Neuronal stem cell (in vitro differentiated cells): ENCODE results near the gene C1orf216.

Source experiments
- DNase-seq: peaks from one replicate; pipeline ENCODE4 v3.0.0-alpha.2; 2013; ENCODE audit warnings: low spot score
- H2AFZ ChIP-seq: one replicate; pipeline ENCODE4 v1.6.1; 2013; ENCODE audit warnings: mild to moderate bottlenecking, low read length, inconsistent platforms
- H2AK5ac ChIP-seq: 2 replicates; pipeline ENCODE4 v1.6.1; 2013; ENCODE audit warnings: low read depth, mild to moderate bottlenecking, inconsistent platforms, low read length, moderate library complexity, mixed read lengths
- H2BK120ac ChIP-seq: 2 replicates; pipeline ENCODE4 v1.6.1; 2013; ENCODE audit warnings: low read depth, mild to moderate bottlenecking, inconsistent platforms, low read length, moderate library complexity, mixed read lengths
- H2BK12ac ChIP-seq: one replicate; pipeline ENCODE4 v1.6.1; 2013; ENCODE audit warnings: low read length, inconsistent platforms
- H2BK15ac ChIP-seq: 2 replicates; pipeline ENCODE4 v1.6.1; 2013; ENCODE audit warnings: mild to moderate bottlenecking, low read length, inconsistent platforms, mixed read lengths
- H2BK5ac ChIP-seq: one replicate; pipeline ENCODE4 v1.6.1; 2013; ENCODE audit warnings: inconsistent platforms, mild to moderate bottlenecking, low read length, moderate library complexity
- H3K14ac ChIP-seq: one replicate; pipeline ENCODE4 v1.6.1; 2013; ENCODE audit warnings: low read length, inconsistent platforms
- H3K18ac ChIP-seq: 2 replicates; pipeline ENCODE4 v1.6.1; 2013; ENCODE audit warnings: low read length, inconsistent platforms
- H3K23ac ChIP-seq: 2 replicates; pipeline ENCODE4 v1.6.1; 2013; ENCODE audit warnings: low read depth, mild to moderate bottlenecking, mixed read lengths, low read length, inconsistent platforms; ENCODE audit not compliant: poor library complexity
- H3K27ac ChIP-seq: replicated peaks from 3 replicates; pipeline ENCODE4 v1.5.1; 2013; ENCODE audit warnings: low read length, inconsistent platforms
- H3K27me3 ChIP-seq, 3 experiments: 2 replicates each; pipeline ENCODE4 v1.6.1; 2013; ENCODE audit warnings: low read length in 3 of 3, mild to moderate bottlenecking in 2 of 3, inconsistent platforms in 1 of 3, low read depth in 1 of 3, mixed read lengths in 1 of 3, moderate library complexity in 1 of 3; ENCODE audit not compliant: control insufficient read depth in 3 of 3, insufficient read depth in 3 of 3
- H3K36me3 ChIP-seq, 2 donors: replicated peaks in 1 of 2; 2 replicates each; pipeline ENCODE4 v1.6.1; 2013; ENCODE audit warnings: low read length in 2 of 2; ENCODE audit not compliant: control insufficient read depth in 2 of 2, insufficient read depth in 2 of 2
- H3K4ac ChIP-seq: 2 replicates; pipeline ENCODE4 v1.6.1; 2013; ENCODE audit warnings: inconsistent platforms, mild to moderate bottlenecking, low read length, moderate library complexity
- H3K4me1 ChIP-seq, 2 donors: 1 replicate in 1 of 2; 2 replicates in 1 of 2; pipeline ENCODE4 v1.6.1; 2013; ENCODE audit warnings: low read length in 2 of 2, low read depth in 1 of 2; ENCODE audit not compliant: control insufficient read depth in 2 of 2, insufficient read depth in 1 of 2
- H3K4me2 ChIP-seq: one replicate; pipeline ENCODE4 v1.6.1; 2013; ENCODE audit warnings: mild to moderate bottlenecking, low read length, inconsistent platforms; ENCODE audit not compliant: insufficient read depth, poor library complexity, severe bottlenecking
- H3K4me3 ChIP-seq, 2 donors: 2 replicates each; pipeline ENCODE4 v1.5.1; 2013; ENCODE audit warnings: low read length in 2 of 2, mild to moderate bottlenecking in 2 of 2, inconsistent platforms in 1 of 2, moderate library complexity in 1 of 2
- H3K79me1 ChIP-seq: one replicate; pipeline ENCODE4 v1.6.1; 2013; ENCODE audit warnings: low read depth, mild to moderate bottlenecking, inconsistent platforms, low read length, moderate library complexity
- H3K9ac ChIP-seq: one replicate; pipeline ENCODE4 v1.6.1; 2013; ENCODE audit warnings: mild to moderate bottlenecking, low read depth, low read length, inconsistent platforms; ENCODE audit not compliant: poor library complexity
- H3K9me3 ChIP-seq, 2 donors: replicated peaks in 1 of 2; 2 replicates each; pipeline versions ENCODE3 to v1.6.1; 2013; ENCODE audit warnings: low read length in 2 of 2, mild to moderate bottlenecking in 2 of 2, inconsistent platforms in 1 of 2, low read depth in 1 of 2, mixed read lengths in 1 of 2, moderate library complexity in 1 of 2; ENCODE audit not compliant: control insufficient read depth in 2 of 2, insufficient read depth in 1 of 2
- H4K8ac ChIP-seq: one replicate; pipeline ENCODE4 v1.6.1; 2013; ENCODE audit warnings: low read depth, mild to moderate bottlenecking, inconsistent platforms, low read length, moderate library complexity
- H4K91ac ChIP-seq: one replicate; pipeline ENCODE4 v1.6.1; 2013; ENCODE audit warnings: low read length, low read depth, mild to moderate bottlenecking, inconsistent platforms; ENCODE audit not compliant: poor library complexity
- WGBS, 2 donors: extraction: QIAGEN DNeasy Blood & Tissue Kit; methylation state at CpG; one replicate each; pipeline ENCODE4 v1.1.7; 2013; ENCODE audit warnings: missing lambda C conversion rate in 2 of 2, mixed read lengths in 1 of 2; ENCODE audit not compliant: insufficient read length in 2 of 2, insufficient replicate concordance in 1 of 2; ENCODE audit errors: extremely low coverage in 2 of 2; 5-methylcytosine and 5-hydroxymethylcytosine counted together

C1orf216 gene

GRCh38 chr1:35756064-35756463 is 37.4 kb upstream of the C1orf216 start:
- Histone ChIP-seq H3K4me1 (no peaks in the 10 kb centered on the region), H3K18ac (no peak overlapping the region), H2BK15ac (no peak overlapping the region), H2AFZ (no peak overlapping the region), H4K8ac (no peak overlapping the region), H2BK12ac (no peak overlapping the region), H3K27me3 (no peaks in the 10 kb centered on the region), H3K4me2 (no peak overlapping the region), H3K9me3 (no peaks in the 10 kb centered on the region), H3K79me1 (no peaks in the 10 kb centered on the region), H3K23ac (no peak overlapping the region), H3K14ac (no peak overlapping the region), H3K27ac (no peak overlapping the region), H4K91ac (no peak overlapping the region), H3K9ac (no peak overlapping the region), H2AK5ac (no peak overlapping the region), H2BK120ac (no peak overlapping the region), H3K4ac (no peak overlapping the region), H3K4me3 (no peak overlapping the region), H3K36me3 (peaks cover 25 to 96% of the 10 kb centered on the region in 2 donors), H2BK5ac (no peak overlapping the region)
- no CpG with 5 or more reads among the region's 1 CpG for WGBS, 2 donors
- DNase-seq = no peak

DNA sequence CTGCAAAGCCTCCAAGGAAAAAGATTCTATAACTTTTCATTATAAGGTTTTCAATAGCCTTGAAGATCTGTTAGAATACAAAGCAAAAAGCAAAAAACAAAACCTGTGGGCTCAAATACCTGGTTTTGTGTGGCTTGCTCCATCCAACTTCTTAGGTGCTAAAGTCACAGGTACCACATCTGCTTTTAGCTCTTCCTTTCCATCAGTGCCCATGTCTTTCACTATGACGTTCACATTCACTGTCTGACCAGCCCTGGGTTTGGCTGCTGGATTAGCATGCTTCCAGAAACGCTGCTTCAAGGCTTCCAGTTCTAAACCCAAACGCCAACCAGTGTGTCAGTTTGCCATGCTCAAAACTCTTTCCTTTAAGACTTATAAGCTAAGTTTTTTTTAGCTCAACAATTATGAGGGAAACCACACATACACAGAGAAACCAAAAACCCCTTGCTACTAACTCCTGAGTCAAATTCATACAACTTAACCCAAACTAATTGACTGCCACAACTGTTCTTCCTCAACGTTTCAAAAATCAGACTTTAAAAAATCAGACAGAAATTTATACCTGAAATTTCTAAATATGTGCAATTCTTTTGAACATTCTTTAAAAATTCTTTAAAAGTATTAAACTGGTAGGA is 35.1 kb upstream of the C1orf216 start:
- Histone ChIP-seq H4K91ac (no peak overlapping the region), H3K9me3 (no peaks in the 10 kb centered on the region), H3K9ac (no peak overlapping the region), H3K4me1 (no peaks in the 10 kb centered on the region), H3K4ac (no peak overlapping the region), H4K8ac (no peak overlapping the region), H2BK120ac (no peak overlapping the region), H3K4me2 (no peak overlapping the region), H2BK5ac (no peak overlapping the region), H3K79me1 (no peaks in the 10 kb centered on the region), H3K14ac (no peak overlapping the region), H2AFZ (no peak overlapping the region), H3K27ac (no peak overlapping the region), H3K18ac (no peak overlapping the region), H3K23ac (no peak overlapping the region), H3K36me3 (peaks cover 19 to 94% of the 10 kb centered on the region in 2 donors), H3K4me3 (no peak overlapping the region), H3K27me3 (no peaks in the 10 kb centered on the region), H2AK5ac (no peak overlapping the region), H2BK15ac (no peak overlapping the region), H2BK12ac (no peak overlapping the region)
- no peak for DNase-seq
- no CpG with 5 or more reads among the region's 4 CpGs for WGBS, 2 donors

- H2BK12ac ChIP-seq = no peak overlapping the region
- no peak overlapping the region for H3K4ac ChIP-seq
- H4K8ac ChIP-seq = no peak overlapping the region
- H3K23ac ChIP-seq = no peak overlapping the region
- H2BK15ac ChIP-seq = no peak overlapping the region
- DNase-seq = no peak
- H2AFZ ChIP-seq = no peak overlapping the region
- no peak overlapping the region for H2AK5ac ChIP-seq
- H2BK120ac ChIP-seq = no peak overlapping the region
- H3K4me3 ChIP-seq = no peak overlapping the region
- no peak overlapping the region for H3K14ac ChIP-seq
- no peak overlapping the region for H3K4me2 ChIP-seq
- H3K4me1 ChIP-seq = no peaks in the 10 kb centered on the region
- no peak overlapping the region for H4K91ac ChIP-seq
- no peaks in the 10 kb centered on the region for H3K27me3 ChIP-seq
- no peak overlapping the region for H2BK5ac ChIP-seq
- no peak overlapping the region for H3K27ac ChIP-seq
- H3K9ac ChIP-seq = no peak overlapping the region
- peaks cover 26 to 95% of the 10 kb centered on the region in 2 donors for H3K36me3 ChIP-seq
- H3K18ac ChIP-seq = no peak overlapping the region
- no peaks in the 10 kb centered on the region for H3K79me1 ChIP-seq
- WGBS, 2 donors = no CpG with 5 or more reads among the region's 3 CpGs
- no peaks in the 10 kb centered on the region for H3K9me3 ChIP-seq
These were observed 29.6 kb upstream of the C1orf216 start for GRCh38 chr1:35748326-35748725.

GRCh38 chr1:35745124-35745730 is 26.5 kb upstream of the C1orf216 start:
- H3K23ac ChIP-seq = no peak overlapping the region

More at GRCh38 chr1:35745124-35745730, 26.5 kb upstream of the C1orf216 start:
- Histone ChIP-seq H3K36me3 (peaks cover 31 to 95% of the 10 kb centered on the region in 2 donors), H3K27ac (no peak overlapping the region), H3K9ac (no peak overlapping the region), H2AFZ (no peak overlapping the region), H2BK15ac (no peak overlapping the region), H2BK120ac (no peak overlapping the region), H3K4me2 (no peak overlapping the region), H2AK5ac (no peak overlapping the region), H3K18ac (no peak overlapping the region), H3K9me3 (no peaks in the 10 kb centered on the region), H3K4me3 (no peak overlapping the region), H3K4ac (no peak overlapping the region), H3K4me1 (no peaks in the 10 kb centered on the region), H4K91ac (no peak overlapping the region), H3K14ac (no peak overlapping the region), H4K8ac (no peak overlapping the region), H3K79me1 (no peaks in the 10 kb centered on the region), H2BK5ac (no peak overlapping the region), H3K27me3 (no peaks in the 10 kb centered on the region), H2BK12ac (no peak overlapping the region)
- DNase-seq = no peak
- no CpG with 5 or more reads among the region's 1 CpG for WGBS, 2 donors
